ENCODE data around the gene OAT. TPM values are rescaled to one million over a fixed set of nuclear protein-coding genes. Genes with fewer than 3 reads are reported as not detected.

OAT gene
- total and polyA plus RNA-seq, 2 experiments from 2014 or later = 568 to 694 TPM

- DNase-seq (ENCODE audit: low spot score) = no peak
- Histone ChIP-seq H3K9me2 (replicated peaks; ENCODE audit: insufficient read depth) (no peaks in the 10 kb centered on the region), H3K27ac (no peak overlapping the region), H3K36me3 (replicated peaks; ENCODE audit: insufficient read depth, low read depth) (no peaks in the 10 kb centered on the region), H4K20me1 (ENCODE audit: insufficient read depth, poor library complexity, severe bottlenecking) (no peaks in the 10 kb centered on the region), H3K27me3 (peaks cover 24% of the 10 kb centered on the region), H2AFZ (no peak overlapping the region), H3K4me3 (no peak overlapping the region), H3K4me1 (ENCODE audit: insufficient read depth) (no peaks in the 10 kb centered on the region), H3K79me2 (peaks cover 8% of the 10 kb centered on the region), H3K4me2 (no peak overlapping the region), H3K9me3 (ENCODE audit: low read depth) (no peaks in the 10 kb centered on the region)
- TF ChIP-seq EZH2phosphoT487 (IDR thresholded peaks at IDR 0.05; ENCODE audit: low read depth, severe bottlenecking, unreplicated experiment) (no peak), EZH2 (IDR thresholded peaks at IDR 0.05; ENCODE audit: borderline replicate concordance) (no peak), CTCF (IDR thresholded peaks at IDR 0.05; ENCODE audit: poor library complexity) (no peak)
- WGBS (ENCODE audit: low lambda C conversion rate, missing lambda C conversion rate) = 61% methylated on average over 2 of the region's 2 CpGs
Measured at GRCh38 chr10:124458889-124459288, 40.2 kb upstream of the OAT start.

- Histone ChIP-seq H3K36me3 (replicated peaks; ENCODE audit: insufficient read depth, low read depth) (no peaks in the 10 kb centered on the region), H3K79me2 (peaks cover 8% of the 10 kb centered on the region), H4K20me1 (ENCODE audit: insufficient read depth, poor library complexity, severe bottlenecking) (no peaks in the 10 kb centered on the region), H3K4me2 (no peak overlapping the region), H3K27ac (no peak overlapping the region), H3K9me2 (replicated peaks; ENCODE audit: insufficient read depth) (no peaks in the 10 kb centered on the region), H3K4me3 (no peak overlapping the region), H3K27me3 (peaks cover 28% of the 10 kb centered on the region), H2AFZ (no peak overlapping the region), H3K4me1 (ENCODE audit: insufficient read depth) (no peaks in the 10 kb centered on the region), H3K9me3 (ENCODE audit: low read depth) (no peaks in the 10 kb centered on the region)
- no peak for DNase-seq (ENCODE audit: low spot score)
- WGBS (ENCODE audit: low lambda C conversion rate, missing lambda C conversion rate) = 81% methylated on average over 4 of the region's 4 CpGs
- TF ChIP-seq EZH2 (IDR thresholded peaks at IDR 0.05; ENCODE audit: borderline replicate concordance) = no peak
- no peak for TF ChIP-seq CTCF (IDR thresholded peaks at IDR 0.05; ENCODE audit: poor library complexity)
- TF ChIP-seq EZH2phosphoT487 (IDR thresholded peaks at IDR 0.05; ENCODE audit: low read depth, severe bottlenecking, unreplicated experiment) = no peak
Measured at GRCh38 chr10:124458473-124458872, 39.8 kb upstream of the OAT start.

- Histone ChIP-seq H3K4me1 (ENCODE audit: insufficient read depth) (no peaks in the 10 kb centered on the region), H3K9me2 (replicated peaks; ENCODE audit: insufficient read depth) (no peaks in the 10 kb centered on the region), H3K36me3 (replicated peaks; ENCODE audit: insufficient read depth, low read depth) (no peaks in the 10 kb centered on the region), H3K27ac (no peak overlapping the region), H2AFZ (no peak overlapping the region), H3K9me3 (ENCODE audit: low read depth) (no peaks in the 10 kb centered on the region), H3K79me2 (no peaks in the 10 kb centered on the region), H3K4me2 (no peak overlapping the region), H3K4me3 (no peak overlapping the region), H4K20me1 (ENCODE audit: insufficient read depth, poor library complexity, severe bottlenecking) (no peaks in the 10 kb centered on the region), H3K27me3 (peaks cover 57% of the 10 kb centered on the region)
- DNase-seq (ENCODE audit: low spot score) = no peak
- no peak for TF ChIP-seq EZH2 (IDR thresholded peaks at IDR 0.05; ENCODE audit: borderline replicate concordance)
- no peak for TF ChIP-seq EZH2phosphoT487 (IDR thresholded peaks at IDR 0.05; ENCODE audit: low read depth, severe bottlenecking, unreplicated experiment)
- TF ChIP-seq CTCF (IDR thresholded peaks at IDR 0.05; ENCODE audit: poor library complexity) = no peak
- 81% methylated on average over 7 of the region's 7 CpGs for WGBS (ENCODE audit: low lambda C conversion rate, missing lambda C conversion rate)
Measured at GRCh38 chr10:124455441-124455840, 36.7 kb upstream of the OAT start.

Data from hepatocyte (in vitro differentiated cells).